DOHH2 (cell line): Measurements from ENCODE around the gene TDG.
"Not testable (repeated sequence)": the region's sequence is repeated elsewhere in the genome, so short reads cannot be mapped to it uniquely, and the experiment has no call there.

Experiments used
- EZH2phosphoT487 ChIP-seq: fragments of 200-600 bp; sonication (generic); IDR thresholded peaks from 2 replicates; pipeline ENCODE4 v1.6.1; 2017; ENCODE audit warnings: borderline replicate concordance, mild to moderate bottlenecking, antibody characterized with exemption, low read length, moderate library complexity, mixed read lengths
- TF ChIP-seq, protein P1 (sequence below): fragments of 200-600 bp; sonication (generic); IDR thresholded peaks from one replicate; pipeline ENCODE4 v1.5.1; 2014; ENCODE audit warnings: antibody characterized with exemption, mild to moderate bottlenecking, low read depth, low read length; ENCODE audit not compliant: poor library complexity, severe bottlenecking

DNA sequence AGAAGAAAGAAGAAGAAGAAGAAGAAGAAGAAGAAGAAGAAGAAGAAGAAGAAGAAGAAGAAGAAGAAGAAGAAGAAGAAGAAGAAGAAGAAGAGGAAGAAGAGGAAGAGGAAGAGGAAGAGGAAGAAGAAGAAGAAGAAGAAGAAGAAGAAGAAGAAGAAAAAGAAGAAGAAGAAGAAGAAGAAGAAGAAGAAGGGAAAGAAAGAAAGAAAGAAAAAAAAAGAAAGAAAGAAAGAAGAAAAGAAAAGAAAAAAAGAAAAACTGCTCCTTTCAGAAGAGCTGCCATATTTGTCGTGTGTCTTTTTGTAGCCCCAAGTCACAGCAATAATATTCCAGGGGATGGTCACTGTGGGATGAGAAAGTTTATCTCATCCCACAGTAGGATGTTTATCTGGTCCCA, 56.2 kb downstream of the TDG start:
- TF ChIP-seq, protein P1, sequence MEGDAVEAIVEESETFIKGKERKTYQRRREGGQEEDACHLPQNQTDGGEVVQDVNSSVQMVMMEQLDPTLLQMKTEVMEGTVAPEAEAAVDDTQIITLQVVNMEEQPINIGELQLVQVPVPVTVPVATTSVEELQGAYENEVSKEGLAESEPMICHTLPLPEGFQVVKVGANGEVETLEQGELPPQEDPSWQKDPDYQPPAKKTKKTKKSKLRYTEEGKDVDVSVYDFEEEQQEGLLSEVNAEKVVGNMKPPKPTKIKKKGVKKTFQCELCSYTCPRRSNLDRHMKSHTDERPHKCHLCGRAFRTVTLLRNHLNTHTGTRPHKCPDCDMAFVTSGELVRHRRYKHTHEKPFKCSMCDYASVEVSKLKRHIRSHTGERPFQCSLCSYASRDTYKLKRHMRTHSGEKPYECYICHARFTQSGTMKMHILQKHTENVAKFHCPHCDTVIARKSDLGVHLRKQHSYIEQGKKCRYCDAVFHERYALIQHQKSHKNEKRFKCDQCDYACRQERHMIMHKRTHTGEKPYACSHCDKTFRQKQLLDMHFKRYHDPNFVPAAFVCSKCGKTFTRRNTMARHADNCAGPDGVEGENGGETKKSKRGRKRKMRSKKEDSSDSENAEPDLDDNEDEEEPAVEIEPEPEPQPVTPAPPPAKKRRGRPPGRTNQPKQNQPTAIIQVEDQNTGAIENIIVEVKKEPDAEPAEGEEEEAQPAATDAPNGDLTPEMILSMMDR: not testable (repeated sequence)
- TF ChIP-seq EZH2phosphoT487: not testable (repeated sequence)
